Heart left ventricle (tissue), 13 donors: ENCODE measurements around the gene BTRC.

ENCODE experiments used
- CTCF ChIP-seq, 12 donors: fragments of 200-600 bp; sonication (generic) in 4 of 12; IDR thresholded peaks; one replicate each; pipeline versions ENCODE4 v1.5.0 to v1.8.0; 2018 to 2022; ENCODE audit warnings: antibody characterized with exemption in 12 of 12, mild to moderate bottlenecking in 5 of 12
- POLR2A ChIP-seq, 2 donors: fragments of 450-650 bp; IDR thresholded peaks; one replicate each; pipeline ENCODE4 v1.6.1; 2017; ENCODE audit warnings: antibody characterized with exemption in 2 of 2, mild to moderate bottlenecking in 2 of 2, moderate library complexity in 2 of 2
- donor health status: ischemic (EF 13 %, LVEDD 7.1; RV severe dilation, severe dysfunction).
- donor health status: DM: no; HTN: yes; CAD: no.
- donor health status: DM: no; HTN: no; CAD: no.
- donor health status: ischemic (EF 25% LVEDD 6.9; RV normal size, moderate dysfunction).
- donor health status: ischemic (EF 25% LVEDD 5.7; RV mildly dilated, moderate dysfunction).
- donor health status: ischemic (EF 35%, LVEDD 5.7; RV mildly dilated, moderate dysfunction).
- donor health status: nonischemic (EF 11% LVEDD 7.7; RV severe dilation, severe dysfunction).
- donor health status: DM: yes; HTN: yes; CAD: no.
- donor health status: PGD.
- donor health status: ischemic (EF 29% LVEDD 5.4; RV normal size, mild dysfunction).
- donor health status: nonischemic (EF 23%, LVEDD 6.1; RV moderate dilation, normal function).

DNA sequence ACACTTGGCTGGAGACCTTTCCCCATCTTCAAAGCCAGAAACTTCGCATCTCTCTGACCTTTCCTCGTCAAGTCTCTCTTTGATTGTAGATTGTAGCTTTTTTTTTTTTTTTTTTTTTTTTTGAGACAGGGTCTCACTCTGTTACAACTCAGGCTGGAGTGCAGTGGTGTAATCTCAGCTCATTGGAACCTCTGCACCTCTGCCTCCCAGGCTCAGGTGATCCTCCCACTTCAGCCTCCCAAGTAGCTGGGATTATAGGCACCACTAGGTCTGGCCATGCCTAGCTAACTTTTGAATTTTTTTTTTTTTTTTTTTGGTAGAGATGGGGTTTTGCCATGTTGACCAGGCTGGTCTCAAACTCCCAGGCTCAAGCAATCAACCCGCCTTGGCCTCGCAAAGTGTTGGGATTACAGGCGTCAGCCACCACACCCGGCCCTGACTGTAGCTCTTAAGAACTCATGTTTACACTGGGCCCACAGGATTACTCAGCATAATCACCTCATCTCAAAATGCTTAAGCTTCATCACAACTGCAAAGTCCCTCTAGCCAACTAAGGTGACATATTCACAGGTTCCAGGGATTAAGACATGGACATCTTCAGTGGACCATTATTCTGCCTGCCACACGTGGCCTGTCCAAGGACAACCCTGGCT, 222.4 kb downstream of the BTRC start:
- TF ChIP-seq CTCF (IDR thresholded peaks at IDR 0.05) (no peak), POLR2A (IDR thresholded peaks at IDR 0.05) (no peak)
